NB4 (cell line): ENCODE results near the gene PARP1.

Source experiments
- DNase-seq: peaks from one replicate; pipeline ENCODE4 v3.0.0; 2010; ENCODE audit warnings: low read depth
- H3K4me3 ChIP-seq: one replicate; pipeline ENCODE4 v1.5.1; 2011; ENCODE audit warnings: mild to moderate bottlenecking, low read depth, low read length, moderate library complexity
- MAX ChIP-seq: IDR thresholded peaks from 2 replicates; pipeline ENCODE4 v1.6.1; 2011; ENCODE audit warnings: low read depth, low read length
- MYC ChIP-seq: IDR thresholded peaks from 2 replicates; pipeline ENCODE4 v1.6.1; 2011; ENCODE audit warnings: low read depth, low read length
- POLR2A ChIP-seq: IDR thresholded peaks from 2 replicates; pipeline ENCODE4 v1.6.1; 2011; ENCODE audit warnings: mild to moderate bottlenecking; ENCODE audit not compliant: insufficient read length; ENCODE audit errors: extremely low read depth
- TF ChIP-seq, protein P1 (sequence below): IDR thresholded peaks from one replicate; pipeline ENCODE4 v1.5.1; 2012; ENCODE audit warnings: low read depth, low read length

PARP1 gene

DNA sequence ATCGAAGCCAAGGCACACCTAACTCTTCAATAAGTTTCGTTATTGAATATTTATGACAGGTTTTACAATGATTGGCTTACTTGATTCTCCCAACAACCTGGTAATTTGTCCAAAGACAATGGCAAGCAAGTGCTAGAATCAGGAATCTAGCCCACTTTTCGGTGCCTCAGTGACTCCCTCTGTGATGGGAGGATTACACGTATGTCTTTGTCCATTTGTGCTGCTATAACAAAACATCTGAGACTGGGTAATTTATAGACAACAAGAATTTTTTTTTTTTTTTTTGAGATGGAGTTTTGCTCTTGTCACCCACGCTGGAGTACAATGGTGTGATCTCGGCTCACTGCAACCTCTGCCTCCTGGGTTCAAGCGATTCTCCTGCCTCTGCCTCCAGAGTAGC is 96.5 kb downstream of the PARP1 start:
- TF ChIP-seq MAX (no peak), MYC (no peak), POLR2A (no peak)
- TF ChIP-seq, protein P1, sequence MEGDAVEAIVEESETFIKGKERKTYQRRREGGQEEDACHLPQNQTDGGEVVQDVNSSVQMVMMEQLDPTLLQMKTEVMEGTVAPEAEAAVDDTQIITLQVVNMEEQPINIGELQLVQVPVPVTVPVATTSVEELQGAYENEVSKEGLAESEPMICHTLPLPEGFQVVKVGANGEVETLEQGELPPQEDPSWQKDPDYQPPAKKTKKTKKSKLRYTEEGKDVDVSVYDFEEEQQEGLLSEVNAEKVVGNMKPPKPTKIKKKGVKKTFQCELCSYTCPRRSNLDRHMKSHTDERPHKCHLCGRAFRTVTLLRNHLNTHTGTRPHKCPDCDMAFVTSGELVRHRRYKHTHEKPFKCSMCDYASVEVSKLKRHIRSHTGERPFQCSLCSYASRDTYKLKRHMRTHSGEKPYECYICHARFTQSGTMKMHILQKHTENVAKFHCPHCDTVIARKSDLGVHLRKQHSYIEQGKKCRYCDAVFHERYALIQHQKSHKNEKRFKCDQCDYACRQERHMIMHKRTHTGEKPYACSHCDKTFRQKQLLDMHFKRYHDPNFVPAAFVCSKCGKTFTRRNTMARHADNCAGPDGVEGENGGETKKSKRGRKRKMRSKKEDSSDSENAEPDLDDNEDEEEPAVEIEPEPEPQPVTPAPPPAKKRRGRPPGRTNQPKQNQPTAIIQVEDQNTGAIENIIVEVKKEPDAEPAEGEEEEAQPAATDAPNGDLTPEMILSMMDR: no peak

More for the DNA sequence above, 96.5 kb downstream of the PARP1 start:
- H3K4me3 ChIP-seq: no peak overlapping the region
- DNase-seq: no peak
